ENCODE measurements around the gene ASIC3. TPM values are rescaled to one million over a fixed set of nuclear protein-coding genes. Genes with fewer than 3 reads are reported as not detected.

Gene ASIC3
- total and polyA plus RNA-seq, 2 of the 4 experiments (the other 2 are of a cell fraction): 0.74 TPM; not detected in 1

GRCh38 chr7:151039850-151040548 is 8.3 kb upstream of the ASIC3 start:
- H2BK15ac ChIP-seq (ENCODE audit: low read depth, low read length): no peak overlapping the region
- peak overlapping the region; percentile 41 for H2BK5ac ChIP-seq (ENCODE audit: low read depth, low read length, poor library complexity, severe bottlenecking)
- ATAC-seq (ENCODE audit: low read depth) (no peak; the same call in 1 of the 2 replicates), DNase-seq (no peak)
- peaks cover 17% of the 10 kb centered on the region for H3K4me1 ChIP-seq (ENCODE audit: control insufficient read depth, insufficient read depth, low read length)
- no peak overlapping the region for H3K56ac ChIP-seq (ENCODE audit: extremely low read depth, insufficient read depth, low read length)
- ChIA-PET CTCF (interaction anchor here (0.8 to 1.3 kb wide), 3 partner anchors 45 to 78 kb away, joined by 3 to 4 read pairs (median 3); no protein-coding TSS in a partner anchor), POLR2A (ENCODE audit: unreplicated experiment) (no interaction called here)
- no peak overlapping the region for H3K18ac ChIP-seq (ENCODE audit: low read depth, low read length)
- H2AFZ ChIP-seq (replicated peaks; ENCODE audit: low read length, poor library complexity): no peak overlapping the region
- H3K4me3 ChIP-seq (ENCODE audit: insufficient read depth, low read depth, low read length): no peak overlapping the region
- peak overlapping the region; percentile 45; the same call in 1 of the 2 replicates for H3K14ac ChIP-seq (replicated peaks; ENCODE audit: low read depth, low read length)
- peak overlapping the region in 1 of 2 experiments; percentile 24; a peak in 1 of 4 replicates for H4K8ac ChIP-seq (ENCODE audit: low read depth in 2 of 2, low read length in 2 of 2)
- no peak overlapping the region for H3K23ac ChIP-seq (ENCODE audit: low read depth, low read length)
- H3K9me1 ChIP-seq (ENCODE audit: insufficient read depth, low read length): peaks cover 18% of the 10 kb centered on the region
- no peaks in the 10 kb centered on the region for H3K9me3 ChIP-seq (ENCODE audit: control insufficient read depth, insufficient read depth, low read length)
- BruUV-seq (replicated peaks): no TSS peak
- 58% methylated on average over 6 of the region's 18 CpGs; no CpG with 5 or more reads in 1 of the 2 experiments for WGBS, 2 experiments (ENCODE audit: extremely low coverage in 2 of 2, insufficient read length in 1 of 2)
- no peaks in the 10 kb centered on the region for H3K27me3 ChIP-seq (ENCODE audit: control insufficient read depth, insufficient read depth, low read length)
- no peak overlapping the region for H3K9ac ChIP-seq (ENCODE audit: low read depth, low read length)
- in situ Hi-C loops (cut with MboI; ENCODE audit: low sequenced_read_pairs): no loop called here
- no peak overlapping the region for H3K4me2 ChIP-seq (ENCODE audit: low read depth, low read length)
- peak overlapping the region; percentile 64 for H3K4ac ChIP-seq (ENCODE audit: low read depth, low read length)
- peak overlapping the region; percentile 36 for H2AK5ac ChIP-seq (ENCODE audit: low read depth, low read length)
- peak overlapping the region; percentile 77 for H2BK120ac ChIP-seq (ENCODE audit: low read depth, low read length)
- peaks cover 30% of the 10 kb centered on the region for H3K36me3 ChIP-seq (ENCODE audit: control insufficient read depth, insufficient read depth, low read length)
- H2AK9ac ChIP-seq (replicated peaks; ENCODE audit: low read depth, low read length, poor library complexity): peak overlapping the region; percentile 67
- no peak overlapping the region for H4K5ac ChIP-seq (ENCODE audit: low read depth, low read length)
- dilution Hi-C loops (cut with HindIII; ENCODE audit: low sequenced_read_pairs, unreplicated experiment): no loop called here
- intact Hi-C loops (cut with micrococcal nuclease): no loop called here
- peak overlapping the region; percentile 17; the same call in 1 of the 2 replicates for H4K91ac ChIP-seq (ENCODE audit: insufficient read depth, low read depth, low read length)
- H3K79me1 ChIP-seq (ENCODE audit: low read depth in 1 of 2, low read length in 2 of 2): peaks cover 0 to 12% of the 10 kb centered on the region in 2 experiments; a peak in 1 of 4 replicates
- H4K20me1 ChIP-seq (ENCODE audit: insufficient read depth, low read length): peaks cover 8% of the 10 kb centered on the region
- H3K27ac ChIP-seq (ENCODE audit: insufficient read depth, low read length): no peak overlapping the region; the same call in 1 of the 2 replicates
- 0 out of 2 replicates have a peak overlapping the region, but pooled peaks have one; percentile 10 for H2BK20ac ChIP-seq (ENCODE audit: low read depth, low read length)
- TF ChIP-seq BHLHE40 (IDR thresholded peaks at IDR 0.05; ENCODE audit: low read depth, low read length): no peak
- no peak for TF ChIP-seq MAZ (IDR thresholded peaks at IDR 0.05; ENCODE audit: borderline replicate concordance, low read depth, low read length)
- no peak for TF ChIP-seq RAD21 (IDR thresholded peaks at IDR 0.05; ENCODE audit: low read length)
- TF ChIP-seq RFX5 (IDR thresholded peaks at IDR 0.05; ENCODE audit: low read depth, low read length): no peak
- no peak for TF ChIP-seq POLR2A (IDR thresholded peaks at IDR 0.05; ENCODE audit: low read depth, low read length)
- TF ChIP-seq, protein P1, sequence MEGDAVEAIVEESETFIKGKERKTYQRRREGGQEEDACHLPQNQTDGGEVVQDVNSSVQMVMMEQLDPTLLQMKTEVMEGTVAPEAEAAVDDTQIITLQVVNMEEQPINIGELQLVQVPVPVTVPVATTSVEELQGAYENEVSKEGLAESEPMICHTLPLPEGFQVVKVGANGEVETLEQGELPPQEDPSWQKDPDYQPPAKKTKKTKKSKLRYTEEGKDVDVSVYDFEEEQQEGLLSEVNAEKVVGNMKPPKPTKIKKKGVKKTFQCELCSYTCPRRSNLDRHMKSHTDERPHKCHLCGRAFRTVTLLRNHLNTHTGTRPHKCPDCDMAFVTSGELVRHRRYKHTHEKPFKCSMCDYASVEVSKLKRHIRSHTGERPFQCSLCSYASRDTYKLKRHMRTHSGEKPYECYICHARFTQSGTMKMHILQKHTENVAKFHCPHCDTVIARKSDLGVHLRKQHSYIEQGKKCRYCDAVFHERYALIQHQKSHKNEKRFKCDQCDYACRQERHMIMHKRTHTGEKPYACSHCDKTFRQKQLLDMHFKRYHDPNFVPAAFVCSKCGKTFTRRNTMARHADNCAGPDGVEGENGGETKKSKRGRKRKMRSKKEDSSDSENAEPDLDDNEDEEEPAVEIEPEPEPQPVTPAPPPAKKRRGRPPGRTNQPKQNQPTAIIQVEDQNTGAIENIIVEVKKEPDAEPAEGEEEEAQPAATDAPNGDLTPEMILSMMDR (conservative IDR thresholded peaks at IDR 0.05; ENCODE audit: low read depth, low read length): no peak
- TF ChIP-seq, protein P2, sequence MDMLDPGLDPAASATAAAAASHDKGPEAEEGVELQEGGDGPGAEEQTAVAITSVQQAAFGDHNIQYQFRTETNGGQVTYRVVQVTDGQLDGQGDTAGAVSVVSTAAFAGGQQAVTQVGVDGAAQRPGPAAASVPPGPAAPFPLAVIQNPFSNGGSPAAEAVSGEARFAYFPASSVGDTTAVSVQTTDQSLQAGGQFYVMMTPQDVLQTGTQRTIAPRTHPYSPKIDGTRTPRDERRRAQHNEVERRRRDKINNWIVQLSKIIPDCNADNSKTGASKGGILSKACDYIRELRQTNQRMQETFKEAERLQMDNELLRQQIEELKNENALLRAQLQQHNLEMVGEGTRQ (IDR thresholded peaks at IDR 0.05; ENCODE audit: low read depth, low read length): no peak
- TF ChIP-seq, protein P3, sequence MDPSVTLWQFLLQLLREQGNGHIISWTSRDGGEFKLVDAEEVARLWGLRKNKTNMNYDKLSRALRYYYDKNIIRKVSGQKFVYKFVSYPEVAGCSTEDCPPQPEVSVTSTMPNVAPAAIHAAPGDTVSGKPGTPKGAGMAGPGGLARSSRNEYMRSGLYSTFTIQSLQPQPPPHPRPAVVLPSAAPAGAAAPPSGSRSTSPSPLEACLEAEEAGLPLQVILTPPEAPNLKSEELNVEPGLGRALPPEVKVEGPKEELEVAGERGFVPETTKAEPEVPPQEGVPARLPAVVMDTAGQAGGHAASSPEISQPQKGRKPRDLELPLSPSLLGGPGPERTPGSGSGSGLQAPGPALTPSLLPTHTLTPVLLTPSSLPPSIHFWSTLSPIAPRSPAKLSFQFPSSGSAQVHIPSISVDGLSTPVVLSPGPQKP (IDR thresholded peaks at IDR 0.05; ENCODE audit: borderline replicate concordance, low read depth, low read length): no peak
- no peak for TF ChIP-seq SMC3 (IDR thresholded peaks at IDR 0.05; ENCODE audit: low read depth, low read length)
- no peak for TF ChIP-seq NFE2L2 (IDR thresholded peaks at IDR 0.05; ENCODE audit: low read depth, low read length)
- TF ChIP-seq CEBPB (IDR thresholded peaks at IDR 0.05; ENCODE audit: low read depth, low read length): no peak
- no peak for TF ChIP-seq MAFK (IDR thresholded peaks at IDR 0.05; ENCODE audit: low read depth, low read length)
- no peak for TF ChIP-seq FOS (IDR thresholded peaks at IDR 0.05; ENCODE audit: low read depth, low read length)
- no peak for TF ChIP-seq MXI1 (IDR thresholded peaks at IDR 0.05; ENCODE audit: borderline replicate concordance, low read depth, low read length)
- TF ChIP-seq RCOR1 (IDR thresholded peaks at IDR 0.05; ENCODE audit: insufficient replicate concordance, low read length): no peak

All from IMR-90 (cell line).